HG03439 (cell line): Measurements from ENCODE around the gene ITPR1.

Experiments
- ATAC-seq: cut with Tn5 transposase; IDR thresholded peaks from one replicate; pipeline ENCODE4 v1.9.1; 2021; ENCODE audit warnings: mild to moderate bottlenecking, moderate library complexity; ENCODE audit not compliant: unreplicated experiment

ITPR1 gene

DNA sequence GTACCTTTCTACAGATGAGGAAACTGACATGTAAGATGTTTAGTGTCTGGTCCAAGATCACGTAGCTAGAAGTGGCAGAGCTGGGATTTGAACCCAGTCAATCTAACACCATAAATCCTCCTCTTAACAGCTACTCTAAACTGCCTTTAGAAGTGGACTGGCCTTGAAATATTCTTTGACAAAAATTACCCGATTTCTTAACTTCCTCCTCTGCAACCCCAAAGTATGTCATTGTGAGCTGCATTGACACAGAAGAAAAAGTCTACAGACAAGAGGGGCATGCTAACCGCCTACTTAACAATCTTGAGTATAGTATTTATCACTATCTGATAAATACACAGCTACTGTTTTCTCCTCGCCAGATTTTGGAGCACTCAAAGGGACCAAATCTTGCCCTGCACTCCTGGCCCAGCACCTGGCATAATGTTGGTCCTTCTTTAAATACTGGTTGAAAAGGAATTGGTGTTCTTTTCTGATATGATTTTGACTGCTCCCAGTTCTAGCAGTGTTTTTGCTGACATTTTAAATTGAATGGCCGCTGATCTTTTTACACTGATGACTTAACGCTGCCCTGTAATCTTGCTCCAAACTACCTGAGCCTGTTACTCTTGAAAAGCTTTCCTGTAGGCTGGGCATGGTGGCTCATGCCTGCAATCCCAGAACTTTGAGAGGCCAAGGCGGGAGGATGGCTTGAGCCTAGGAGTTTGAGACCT lies 36.9 kb downstream of the ITPR1 start:
- ATAC-seq, result no peak

DNA sequence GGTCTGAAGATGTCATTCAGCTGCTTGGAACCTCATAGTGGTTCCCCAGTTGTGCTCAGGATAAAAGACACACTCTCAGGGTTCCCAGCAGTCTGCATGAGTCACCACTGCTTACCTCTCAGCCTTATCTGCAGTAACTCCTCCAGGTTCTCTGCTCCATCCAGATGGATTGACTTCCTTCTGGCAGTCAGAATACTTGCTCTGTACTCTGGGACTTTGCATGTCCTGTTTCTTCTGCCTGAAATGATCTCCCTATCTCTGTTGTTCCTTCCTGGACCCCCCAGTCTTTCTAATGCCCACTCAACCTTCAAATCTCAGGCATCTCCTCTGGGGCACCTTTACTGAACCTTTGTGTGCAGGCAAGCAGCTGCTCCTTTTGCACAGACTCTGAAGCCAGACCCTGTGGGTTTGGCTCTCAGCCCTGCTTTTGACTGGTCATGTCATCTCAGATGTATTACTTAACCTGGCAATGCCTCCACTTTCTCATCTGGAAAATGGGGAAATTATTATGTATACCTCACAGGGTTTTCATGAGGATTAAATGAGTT lies 38.4 kb downstream of the ITPR1 start:
- no peak for ATAC-seq

GRCh38 chr3:4532535-4533112 lies 39.5 kb downstream of the ITPR1 start:
- no peak for ATAC-seq

DNA sequence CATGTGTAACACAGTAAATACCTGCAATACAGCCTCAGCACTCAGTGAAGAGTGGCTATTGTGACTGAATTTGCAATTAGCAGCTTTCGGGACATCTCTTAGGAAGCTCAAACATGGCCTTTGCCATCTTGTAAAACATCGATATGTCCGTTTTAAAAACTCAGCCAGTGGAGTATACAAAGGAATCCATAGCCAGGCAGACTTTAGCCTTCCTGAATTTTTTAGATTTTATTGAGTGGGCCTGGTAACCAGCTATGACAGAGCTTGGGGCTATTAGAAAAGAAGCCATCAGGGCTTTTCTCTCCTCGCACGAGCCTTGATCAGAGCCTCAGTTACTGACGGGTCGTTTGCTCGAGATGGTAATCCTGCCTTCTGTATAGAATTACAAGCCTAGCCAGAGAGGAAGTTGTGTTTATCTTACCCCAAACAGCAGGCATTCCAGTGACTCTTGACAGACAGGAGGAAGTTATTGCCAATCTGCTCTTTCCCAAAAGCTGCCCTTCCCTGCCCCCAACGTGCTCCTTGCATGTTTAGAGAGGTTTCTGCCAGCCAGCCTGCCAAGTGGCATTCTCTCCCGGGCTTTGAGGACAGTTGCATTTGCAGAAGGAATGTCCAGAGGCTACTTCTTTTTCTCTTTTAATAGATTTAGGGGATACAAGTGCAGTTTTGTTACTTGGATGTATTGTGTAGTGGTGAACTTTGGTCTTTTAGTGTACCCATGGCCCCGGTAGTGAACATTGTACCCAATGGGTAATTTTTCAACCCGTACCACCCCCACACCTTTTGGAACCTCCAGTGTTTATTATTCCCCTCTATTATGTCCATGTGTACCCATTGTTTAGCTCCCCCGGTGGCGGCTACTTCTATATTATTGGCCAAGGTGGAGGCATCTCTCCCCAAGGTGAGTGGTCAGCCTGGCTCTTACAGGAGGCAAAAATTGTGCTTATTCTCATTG lies 40.6 kb downstream of the ITPR1 start:
- ATAC-seq, result no peak

DNA sequence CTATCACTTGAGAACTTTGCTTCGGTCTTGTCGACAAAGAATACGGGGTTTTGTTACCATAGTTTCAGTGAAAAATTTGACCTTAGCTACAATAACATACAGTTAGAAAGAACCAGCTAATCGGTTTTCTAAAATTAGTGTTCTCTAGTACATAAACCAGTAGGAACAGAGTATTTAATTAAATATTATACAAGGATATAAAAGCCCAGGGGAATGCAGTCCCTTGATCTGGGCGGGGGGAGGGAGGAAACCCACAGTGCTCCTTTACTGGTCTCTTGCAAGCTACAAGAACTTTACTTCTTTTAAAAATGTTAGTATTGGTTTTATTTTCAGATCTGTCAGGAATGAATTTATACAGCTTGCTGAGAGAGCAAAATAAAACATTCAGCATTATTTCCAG lies 41.8 kb downstream of the ITPR1 start:
- no peak for ATAC-seq

- no peak for ATAC-seq
Measured at GRCh38 chr3:4536260-4536659, 43.1 kb downstream of the ITPR1 start.

GRCh38 chr3:4540267-4540666 lies 47.1 kb downstream of the ITPR1 start:
- no peak for ATAC-seq

DNA sequence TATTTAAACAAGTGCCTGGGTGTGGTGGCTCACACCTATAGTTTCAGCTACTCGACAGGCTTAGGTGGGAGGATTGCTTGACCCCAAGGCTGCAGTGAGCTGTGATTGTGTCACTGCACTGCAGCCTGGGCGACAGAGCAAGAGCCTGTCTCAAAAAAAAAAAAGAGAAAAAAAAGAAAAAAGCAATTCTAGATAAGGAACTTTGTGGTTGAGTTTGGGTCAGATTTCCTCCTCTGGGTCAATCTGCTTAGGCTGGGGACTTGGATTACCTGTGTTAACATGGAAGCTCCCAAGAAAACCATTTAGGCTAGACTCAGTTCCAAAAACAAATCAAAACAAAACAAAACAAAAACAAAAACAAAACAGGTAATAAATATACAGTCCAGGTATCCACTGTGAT lies 50.0 kb downstream of the ITPR1 start:
- ATAC-seq, result no peak

GRCh38 chr3:4546346-4547178 lies 53.4 kb downstream of the ITPR1 start:
- no peak for ATAC-seq

GRCh38 chr3:4547799-4548198 lies 54.7 kb downstream of the ITPR1 start:
- ATAC-seq, result no peak

DNA sequence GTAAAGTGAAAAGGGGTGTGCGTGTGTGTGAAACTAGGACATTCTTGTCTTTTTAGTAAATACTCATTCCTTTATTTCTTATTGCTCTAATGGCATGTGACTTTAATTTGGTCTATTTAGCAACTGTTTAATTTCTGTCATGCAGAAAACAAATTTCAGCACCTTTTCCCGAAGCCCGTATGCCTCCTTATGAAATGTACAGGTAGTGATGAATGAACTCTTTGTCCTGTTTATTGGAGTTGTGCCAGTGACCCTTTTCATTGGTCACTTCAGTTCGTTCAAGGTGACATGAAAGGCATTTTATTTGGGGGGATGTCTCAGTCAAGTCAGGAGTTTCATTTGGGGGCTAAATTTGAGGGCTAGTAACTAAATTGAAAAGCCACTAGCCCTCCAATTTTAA lies 55.2 kb downstream of the ITPR1 start:
- no peak for ATAC-seq

DNA sequence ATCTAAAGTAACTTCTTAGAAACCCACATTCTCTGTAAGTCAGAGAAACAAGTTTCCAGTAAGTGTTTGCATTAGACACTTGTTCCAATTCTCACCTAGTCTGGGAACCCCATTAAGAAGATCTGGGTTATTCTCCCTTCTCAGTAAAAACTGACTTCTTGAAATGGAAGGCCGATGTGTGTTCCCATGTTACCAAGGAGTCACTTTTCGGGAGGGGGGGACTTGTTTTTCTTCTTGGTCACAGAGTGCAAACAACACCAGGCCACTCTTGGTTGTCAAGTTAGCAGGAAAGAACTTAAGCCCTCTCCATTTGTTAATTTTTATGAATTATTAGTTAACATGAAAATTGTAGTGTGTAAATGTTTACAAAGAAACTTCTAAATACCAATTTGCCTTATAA lies 55.6 kb downstream of the ITPR1 start:
- ATAC-seq, result no peak

DNA sequence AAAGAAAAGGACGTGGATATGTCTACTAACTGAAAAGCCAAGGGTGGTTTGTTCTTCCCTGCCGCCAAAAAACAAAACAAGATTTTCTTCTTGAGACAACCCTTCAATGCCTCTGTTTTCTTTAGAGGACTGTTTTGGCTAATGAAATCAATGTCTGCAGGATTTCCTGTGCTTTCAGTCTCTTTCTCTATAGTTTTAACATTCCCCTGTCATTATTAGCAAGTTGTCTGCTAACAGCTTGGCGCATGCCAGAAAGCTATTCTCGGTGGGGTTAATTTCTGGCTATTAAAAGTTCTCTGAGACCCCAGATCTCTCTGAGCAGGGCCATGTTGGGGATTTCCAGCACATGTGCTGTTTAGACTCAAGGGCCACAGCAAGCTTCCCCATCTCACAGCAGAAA lies 56.7 kb downstream of the ITPR1 start:
- ATAC-seq, result no peak

DNA sequence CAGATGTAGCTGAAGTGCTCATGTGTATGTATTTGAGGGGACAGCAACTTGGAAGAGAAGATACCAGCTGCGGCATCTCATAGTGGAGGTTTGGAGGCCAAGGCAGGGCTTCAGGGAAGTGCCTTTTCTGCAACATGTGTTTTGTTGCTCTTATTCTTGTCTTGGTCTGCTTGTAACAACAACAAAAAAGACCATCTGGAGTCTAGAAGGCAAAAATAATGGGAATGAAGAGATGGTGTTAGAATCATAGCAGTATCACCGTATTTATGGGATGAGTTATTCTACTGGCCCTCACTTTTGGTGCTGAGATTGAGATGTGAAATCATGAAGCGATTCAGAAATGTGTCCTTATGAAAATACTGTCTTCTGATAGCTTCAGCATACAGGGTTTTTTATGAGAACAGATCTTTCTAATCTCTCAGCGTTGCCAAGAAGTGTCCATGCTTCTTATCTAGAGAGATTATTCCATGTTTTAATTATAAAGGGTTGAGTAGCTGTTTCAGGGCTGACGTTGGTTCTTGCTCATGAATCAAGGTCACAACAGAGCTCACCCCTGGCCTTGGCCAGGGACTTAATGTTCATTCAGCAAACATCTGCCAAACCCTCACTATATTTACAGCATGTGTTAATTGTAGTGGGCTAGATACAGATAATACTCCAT lies 58.0 kb downstream of the ITPR1 start:
- ATAC-seq, result no peak

DNA sequence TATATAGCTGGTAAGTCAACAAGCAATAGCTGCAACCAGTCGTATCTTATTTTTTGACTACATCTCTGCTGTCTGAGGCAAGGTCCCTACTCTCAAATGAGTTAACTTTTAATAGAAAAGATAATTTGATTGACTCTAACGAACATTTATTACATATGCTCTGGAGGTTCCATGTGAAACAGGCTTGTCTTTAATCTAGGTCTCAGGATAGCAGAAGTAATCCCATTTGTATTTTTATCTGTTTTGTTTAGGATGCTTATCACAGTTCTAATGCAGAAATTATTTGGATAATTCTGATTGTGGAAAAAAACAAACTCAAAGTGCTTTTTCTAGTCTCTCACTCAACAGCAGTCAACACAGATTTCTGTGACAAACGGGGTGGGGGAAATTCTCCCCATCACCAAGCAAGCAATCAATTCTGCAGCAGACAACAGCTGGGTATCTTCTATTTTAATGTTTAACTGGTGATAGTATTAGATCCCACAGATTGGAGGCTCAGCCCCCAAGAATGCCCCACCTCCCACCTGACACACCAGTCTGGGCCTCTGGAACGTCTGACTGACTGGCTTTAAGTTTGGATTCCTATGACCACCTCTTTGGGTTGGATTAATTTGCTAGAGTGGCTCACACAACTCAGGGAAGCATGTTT lies 58.8 kb downstream of the ITPR1 start:
- ATAC-seq, result no peak

GRCh38 chr3:4552811-4553210 lies 59.7 kb downstream of the ITPR1 start:
- no peak for ATAC-seq

- no peak for ATAC-seq
Measured at GRCh38 chr3:4561661-4562060, 68.5 kb downstream of the ITPR1 start.

DNA sequence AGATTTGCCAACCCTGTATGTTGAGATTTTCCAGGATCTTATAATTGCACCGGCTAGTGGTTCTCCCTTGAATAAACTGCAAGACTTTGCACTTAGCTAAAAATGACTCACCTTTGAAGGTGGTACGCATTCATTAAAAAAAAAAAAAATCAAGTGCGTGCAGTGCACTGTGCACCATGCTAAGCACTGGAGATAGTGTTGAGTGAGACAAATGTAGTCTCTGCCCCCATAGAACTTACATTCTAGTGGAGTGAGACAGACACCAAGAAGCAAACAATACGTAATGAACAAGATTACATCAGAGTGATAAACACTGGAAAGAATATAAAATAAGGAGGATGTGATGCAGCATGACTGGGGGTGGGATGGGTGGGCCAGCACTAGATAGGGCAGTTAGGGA lies 69.4 kb downstream of the ITPR1 start:
- ATAC-seq, result no peak

- ATAC-seq, result no peak
Measured at GRCh38 chr3:4564270-4564669, 71.1 kb downstream of the ITPR1 start.
